SU-DHL-6 (cell line): ENCODE data around the gene KCTD4.

Experiments used
- H2AFZ ChIP-seq: fragments of 200-600 bp; sonication (generic); 2 replicates; pipeline ENCODE4 v1.6.1; 2014; ENCODE audit warnings: low read depth, mild to moderate bottlenecking, moderate library complexity, mixed read lengths, antibody characterized with exemption, low read length; ENCODE audit not compliant: severe bottlenecking
- H3F3A ChIP-seq: fragments of 200-600 bp; shearing (Covaris generic); 2 replicates; pipeline ENCODE4 v1.6.0; 2016; ENCODE audit warnings: antibody characterized with exemption, mild to moderate bottlenecking; ENCODE audit not compliant: insufficient read depth
- H3K27ac ChIP-seq: fragments of 200-600 bp; sonication (generic); 2 replicates; pipeline ENCODE4 v1.5.1; 2016; ENCODE audit warnings: low read depth, mild to moderate bottlenecking, low read length, moderate library complexity, mixed read lengths
- H3K27me3 ChIP-seq: fragments of 200-600 bp; sonication (generic), shearing (Covaris generic); 2 replicates; pipeline ENCODE4 v1.6.0; 2014; ENCODE audit warnings: mild to moderate bottlenecking, low read length
- H3K36me3 ChIP-seq: fragments of 200-600 bp; sonication (generic); 2 replicates; pipeline ENCODE4 v1.6.1; 2014; ENCODE audit warnings: mild to moderate bottlenecking, low read length, mixed read lengths
- H3K4me2 ChIP-seq: fragments of 300-600, 200-600 bp; shearing (Covaris generic), sonication (generic); 2 replicates; pipeline ENCODE4 v1.6.0; 2014; ENCODE audit warnings: low read length, low read depth, mild to moderate bottlenecking; ENCODE audit not compliant: poor library complexity, severe bottlenecking
- H3K4me3 ChIP-seq: fragments of 200-600 bp; sonication (generic); 2 replicates; pipeline ENCODE4 v1.5.1; 2014; ENCODE audit warnings: antibody characterized with exemption, low read length, mild to moderate bottlenecking, mixed read lengths; ENCODE audit not compliant: insufficient read depth, poor library complexity, severe bottlenecking
- H3K79me2 ChIP-seq: fragments of 200-600 bp; sonication (generic); 2 replicates; pipeline ENCODE4 v1.6.1; 2014; ENCODE audit warnings: mild to moderate bottlenecking, low read length, moderate library complexity; ENCODE audit not compliant: insufficient read depth
- H3K9ac ChIP-seq: fragments of 200-600 bp; sonication (generic); 2 replicates; pipeline ENCODE4 v1.7.0; 2014; ENCODE audit warnings: mild to moderate bottlenecking, low read length
- H3K9me2 ChIP-seq: fragments of 200-600 bp; sonication (generic); replicated peaks from 2 replicates; pipeline ENCODE4 v1.6.1; 2014; ENCODE audit warnings: low read length; ENCODE audit not compliant: insufficient read depth
- H3K9me3 ChIP-seq: fragments of 200-600 bp; sonication (generic); 2 replicates; pipeline ENCODE4 v1.6.1; 2014; ENCODE audit warnings: low read length, mixed read lengths; ENCODE audit not compliant: insufficient read depth
- H4K20me1 ChIP-seq: fragments of 200-600 bp; sonication (generic); 2 replicates; pipeline ENCODE4 v1.6.1; 2014; ENCODE audit warnings: low read depth, mild to moderate bottlenecking, antibody characterized with exemption, low read length, moderate library complexity, mixed read lengths
- CTCF ChIP-seq: fragments of 200-600 bp; sonication (generic); IDR thresholded peaks from one replicate; pipeline ENCODE4 v1.5.1; 2017; ENCODE audit warnings: antibody characterized with exemption, mild to moderate bottlenecking, low read length, moderate library complexity; ENCODE audit not compliant: insufficient read depth, poor library complexity, severe bottlenecking
- EZH2phosphoT487 ChIP-seq: fragments of 200-600 bp; sonication (generic), shearing (Covaris generic); conservative IDR thresholded peaks from 2 replicates; pipeline ENCODE4 v1.6.1; 2018; ENCODE audit warnings: mild to moderate bottlenecking, antibody characterized with exemption, low read length, moderate library complexity, mixed read lengths

KCTD4 gene

GRCh38 chr13:45156565-45157361 is 44.1 kb downstream of the KCTD4 start:
- no peaks in the 10 kb centered on the region for H4K20me1 ChIP-seq
- peaks cover 12% of the 10 kb centered on the region; the same call in 1 of the 2 replicates for H3K36me3 ChIP-seq
- no peaks in the 10 kb centered on the region for H3F3A ChIP-seq
- H3K27me3 ChIP-seq = no peaks in the 10 kb centered on the region
- no peaks in the 10 kb centered on the region for H3K9me2 ChIP-seq
- no peak for TF ChIP-seq EZH2phosphoT487
- no peak for TF ChIP-seq CTCF
- H3K79me2 ChIP-seq = peaks cover 10% of the 10 kb centered on the region; the same call in 1 of the 2 replicates
- no peaks in the 10 kb centered on the region for H3K9me3 ChIP-seq
- no peak overlapping the region for H2AFZ ChIP-seq
- no peak overlapping the region for H3K9ac ChIP-seq
- H3K4me2 ChIP-seq = no peak overlapping the region
- H3K4me3 ChIP-seq = no peak overlapping the region
- no peak overlapping the region for H3K27ac ChIP-seq

- H3K27me3 ChIP-seq = no peaks in the 10 kb centered on the region
- H3K9me2 ChIP-seq = no peaks in the 10 kb centered on the region
- no peak overlapping the region for H3K27ac ChIP-seq
- H3K4me3 ChIP-seq = no peak overlapping the region
- H3K36me3 ChIP-seq = peaks cover 7% of the 10 kb centered on the region; the same call in 1 of the 2 replicates
- H3K4me2 ChIP-seq = no peak overlapping the region
- no peak overlapping the region for H2AFZ ChIP-seq
- no peak overlapping the region for H3K9ac ChIP-seq
- no peaks in the 10 kb centered on the region for H3F3A ChIP-seq
- H3K79me2 ChIP-seq = peaks cover 48% of the 10 kb centered on the region
- no peaks in the 10 kb centered on the region; the same call in 1 of the 2 replicates for H4K20me1 ChIP-seq
- H3K9me3 ChIP-seq = no peaks in the 10 kb centered on the region
- no peak for TF ChIP-seq CTCF
- no peak for TF ChIP-seq EZH2phosphoT487
Measured at GRCh38 chr13:45149964-45150363, 50.9 kb downstream of the KCTD4 start.

- Histone ChIP-seq H3K9ac (no peak overlapping the region), H3K4me3 (no peak overlapping the region), H3K4me2 (no peak overlapping the region), H4K20me1 (no peaks in the 10 kb centered on the region; the same call in 1 of the 2 replicates), H2AFZ (no peak overlapping the region), H3F3A (no peaks in the 10 kb centered on the region), H3K36me3 (no peaks in the 10 kb centered on the region), H3K27ac (no peak overlapping the region), H3K79me2 (peaks cover 76% of the 10 kb centered on the region), H3K9me2 (no peaks in the 10 kb centered on the region), H3K27me3 (no peaks in the 10 kb centered on the region), H3K9me3 (no peaks in the 10 kb centered on the region)
- no peak for TF ChIP-seq CTCF
- no peak for TF ChIP-seq EZH2phosphoT487
Measured at GRCh38 chr13:45143346-45143751, 57.5 kb downstream of the KCTD4 start.
